Astrocyte (in vitro differentiated cells and primary cell): ENCODE measurements around the gene RBFOX2.

Source experiments
- EZH2 ChIP-seq: IDR thresholded peaks from 2 replicates; pipeline ENCODE4 v1.6.1; 2012; ENCODE audit warnings: mild to moderate bottlenecking, low read length, inconsistent platforms; ENCODE audit not compliant: insufficient read depth
- TF ChIP-seq, protein P1 (sequence below): IDR thresholded peaks from 2 replicates; pipeline ENCODE4 v1.5.1; 2011; ENCODE audit warnings: low read depth, mild to moderate bottlenecking, inconsistent platforms, low read length, moderate library complexity; ENCODE audit not compliant: insufficient read depth

DNA sequence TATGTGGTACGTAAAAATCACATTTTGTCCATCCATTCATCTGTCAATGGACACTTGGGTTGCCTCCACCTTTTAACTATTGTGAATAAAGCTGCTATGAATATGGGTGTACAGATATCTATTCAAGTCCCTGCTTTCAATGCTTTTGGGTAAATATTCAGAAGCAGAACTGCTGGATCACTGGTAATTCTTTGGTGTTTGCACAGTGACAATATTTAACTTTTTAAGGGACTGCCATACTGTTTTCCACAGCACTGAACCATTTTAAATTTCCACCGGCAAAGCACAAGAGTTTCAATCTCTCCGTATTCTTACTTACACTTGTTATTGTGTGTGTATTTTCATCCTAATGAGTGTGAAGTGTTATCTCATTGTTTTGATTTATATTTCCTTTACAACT, 79.4 kb downstream of the RBFOX2 start:
- TF ChIP-seq EZH2, result no peak
- TF ChIP-seq, protein P1, sequence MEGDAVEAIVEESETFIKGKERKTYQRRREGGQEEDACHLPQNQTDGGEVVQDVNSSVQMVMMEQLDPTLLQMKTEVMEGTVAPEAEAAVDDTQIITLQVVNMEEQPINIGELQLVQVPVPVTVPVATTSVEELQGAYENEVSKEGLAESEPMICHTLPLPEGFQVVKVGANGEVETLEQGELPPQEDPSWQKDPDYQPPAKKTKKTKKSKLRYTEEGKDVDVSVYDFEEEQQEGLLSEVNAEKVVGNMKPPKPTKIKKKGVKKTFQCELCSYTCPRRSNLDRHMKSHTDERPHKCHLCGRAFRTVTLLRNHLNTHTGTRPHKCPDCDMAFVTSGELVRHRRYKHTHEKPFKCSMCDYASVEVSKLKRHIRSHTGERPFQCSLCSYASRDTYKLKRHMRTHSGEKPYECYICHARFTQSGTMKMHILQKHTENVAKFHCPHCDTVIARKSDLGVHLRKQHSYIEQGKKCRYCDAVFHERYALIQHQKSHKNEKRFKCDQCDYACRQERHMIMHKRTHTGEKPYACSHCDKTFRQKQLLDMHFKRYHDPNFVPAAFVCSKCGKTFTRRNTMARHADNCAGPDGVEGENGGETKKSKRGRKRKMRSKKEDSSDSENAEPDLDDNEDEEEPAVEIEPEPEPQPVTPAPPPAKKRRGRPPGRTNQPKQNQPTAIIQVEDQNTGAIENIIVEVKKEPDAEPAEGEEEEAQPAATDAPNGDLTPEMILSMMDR, result no peak
